LNCaP clone FGC (cell line): ENCODE results near the gene BBS12.

Source experiments
- DNase-seq: peaks from one replicate; pipeline ENCODE4 v3.0.0-alpha.2; 2011; ENCODE audit warnings: low read depth
- H3K4me3 ChIP-seq: 2 replicates; pipeline ENCODE4 v1.5.1; 2011; ENCODE audit warnings: mild to moderate bottlenecking, low read depth, low read length, control low read depth
- TF ChIP-seq, protein P1 (sequence below): IDR thresholded peaks from 2 replicates; pipeline ENCODE4 v1.5.1; 2012; ENCODE audit warnings: mild to moderate bottlenecking; ENCODE audit not compliant: control insufficient read depth, insufficient read depth; ENCODE audit errors: extremely low read depth

The BBS12 gene

DNA sequence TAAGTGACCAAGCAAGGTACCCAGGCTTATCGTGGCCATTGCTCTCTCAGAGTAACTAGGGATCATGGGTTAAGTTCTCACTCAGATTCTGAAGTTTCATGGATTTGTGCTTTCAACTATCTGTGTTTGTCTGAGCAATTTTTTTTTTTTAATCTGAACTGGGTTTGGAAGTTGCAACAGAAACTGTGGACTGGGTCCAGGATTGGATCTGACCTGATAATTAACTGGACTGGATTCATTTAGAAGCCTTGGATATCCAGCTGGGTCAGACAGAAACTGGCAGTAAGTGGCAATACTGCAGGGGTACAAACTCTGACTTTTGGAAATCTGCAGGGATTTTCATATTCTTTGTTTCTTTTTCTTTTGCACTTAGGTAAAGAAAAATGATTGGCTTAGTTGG is 55.4 kb downstream of the BBS12 start:
- no peak for DNase-seq
- no peak overlapping the region for H3K4me3 ChIP-seq
- TF ChIP-seq, protein P1, sequence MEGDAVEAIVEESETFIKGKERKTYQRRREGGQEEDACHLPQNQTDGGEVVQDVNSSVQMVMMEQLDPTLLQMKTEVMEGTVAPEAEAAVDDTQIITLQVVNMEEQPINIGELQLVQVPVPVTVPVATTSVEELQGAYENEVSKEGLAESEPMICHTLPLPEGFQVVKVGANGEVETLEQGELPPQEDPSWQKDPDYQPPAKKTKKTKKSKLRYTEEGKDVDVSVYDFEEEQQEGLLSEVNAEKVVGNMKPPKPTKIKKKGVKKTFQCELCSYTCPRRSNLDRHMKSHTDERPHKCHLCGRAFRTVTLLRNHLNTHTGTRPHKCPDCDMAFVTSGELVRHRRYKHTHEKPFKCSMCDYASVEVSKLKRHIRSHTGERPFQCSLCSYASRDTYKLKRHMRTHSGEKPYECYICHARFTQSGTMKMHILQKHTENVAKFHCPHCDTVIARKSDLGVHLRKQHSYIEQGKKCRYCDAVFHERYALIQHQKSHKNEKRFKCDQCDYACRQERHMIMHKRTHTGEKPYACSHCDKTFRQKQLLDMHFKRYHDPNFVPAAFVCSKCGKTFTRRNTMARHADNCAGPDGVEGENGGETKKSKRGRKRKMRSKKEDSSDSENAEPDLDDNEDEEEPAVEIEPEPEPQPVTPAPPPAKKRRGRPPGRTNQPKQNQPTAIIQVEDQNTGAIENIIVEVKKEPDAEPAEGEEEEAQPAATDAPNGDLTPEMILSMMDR: no peak

DNA sequence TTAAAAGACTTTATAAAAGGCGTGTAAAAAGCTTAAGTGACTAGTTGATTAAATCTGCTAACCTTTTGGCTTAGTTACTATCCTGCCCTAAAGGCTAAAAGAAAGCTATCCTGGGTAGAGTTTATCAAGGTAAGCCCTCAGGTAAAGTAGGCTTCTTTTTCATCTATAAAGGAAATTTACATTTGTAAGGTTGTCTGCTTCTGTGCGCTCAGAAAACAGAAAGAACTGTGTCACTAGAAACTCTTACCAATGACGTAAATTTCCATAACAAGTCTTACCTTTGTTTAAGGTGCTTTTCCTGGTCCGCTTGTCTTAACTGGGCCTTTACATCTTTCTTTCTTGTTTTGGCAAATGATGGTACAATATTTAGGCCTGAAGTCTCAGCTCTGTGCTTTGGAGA is 56.4 kb downstream of the BBS12 start:
- no peak overlapping the region for H3K4me3 ChIP-seq
- TF ChIP-seq, protein P1: no peak
- DNase-seq: no peak

DNA sequence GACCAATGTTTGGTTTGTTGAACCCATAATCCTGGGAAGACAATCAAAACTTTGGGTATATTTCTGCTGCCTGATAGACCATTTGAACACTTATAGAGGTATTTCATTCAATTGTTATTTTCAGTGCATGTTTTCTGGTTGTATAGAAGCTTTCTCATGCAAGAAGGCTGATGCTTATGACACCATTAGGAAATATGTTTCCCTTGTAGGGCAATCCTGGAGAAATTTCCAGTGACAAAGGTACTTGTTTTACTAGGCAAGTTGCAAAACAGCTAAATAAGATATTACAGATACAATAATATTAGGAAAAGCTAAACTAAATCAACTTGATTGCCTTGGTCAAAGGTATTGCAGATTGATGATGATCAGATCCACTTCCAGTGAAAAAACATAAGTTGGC is 61.3 kb downstream of the BBS12 start:
- DNase-seq: no peak
- no peak overlapping the region for H3K4me3 ChIP-seq
- TF ChIP-seq, protein P1: no peak
